A673 (cell line): ENCODE measurements around the gene ABR. TPM values are rescaled to one million over a fixed set of nuclear protein-coding genes. Genes with fewer than 3 reads are reported as not detected.

Experiments
- BruUV-seq: library from RNA; stranded (reverse); fragments of 400-500 nt; replicated peaks from 2 replicates; lab custom pipeline; 2021; lab: Mats Ljungman, UMichigan
- CTCF ChIA-PET: fragments of 300-600 bp; sonication (Branson Sonifier 250); formaldehyde crosslinking; loops from one replicate; lab custom pipeline; 2022; ENCODE audit warnings: antibody characterized with exemption; lab: Charles Lee
- POLR2A ChIA-PET: fragments of 300-600 bp; sonication (Branson Sonifier 250); formaldehyde crosslinking; loops from one replicate; lab custom pipeline; 2022; ENCODE audit warnings: antibody characterized with exemption; ENCODE audit not compliant: low non-redundant PET; lab: Charles Lee
- DNase-seq: peaks from one replicate; pipeline ENCODE4 v3.0.0-alpha.2; 2015; ENCODE audit warnings: low spot score
- H3K27ac ChIP-seq: fragments of 200-600 bp; sonication (generic); 2 replicates; pipeline ENCODE4 v1.5.1; 2016; ENCODE audit warnings: mixed run types, low read depth, mild to moderate bottlenecking, mixed read lengths, antibody characterized with exemption, low read length; ENCODE audit not compliant: poor library complexity, severe bottlenecking
- H3K27me3 ChIP-seq: fragments of 200-600 bp; sonication (generic); replicated peaks from 2 replicates; pipeline ENCODE4 v1.6.1; 2017; ENCODE audit warnings: mixed run types, low read depth, mild to moderate bottlenecking, mixed read lengths, antibody characterized with exemption, low read length; ENCODE audit not compliant: insufficient read depth, poor library complexity
- H3K36me3 ChIP-seq: fragments of 200-600 bp; sonication (generic); 2 replicates; pipeline ENCODE4 v1.6.1; 2016; ENCODE audit warnings: mixed run types, mild to moderate bottlenecking, mixed read lengths, antibody characterized with exemption, low read length; ENCODE audit not compliant: insufficient read depth, poor library complexity, severe bottlenecking
- H3K4me1 ChIP-seq: fragments of 200-600 bp; sonication (generic); 2 replicates; pipeline ENCODE4 v1.6.1; 2017; ENCODE audit warnings: mixed run types, mild to moderate bottlenecking, mixed read lengths, antibody characterized with exemption, low read length; ENCODE audit not compliant: insufficient read depth, poor library complexity, severe bottlenecking
- H3K4me3 ChIP-seq: fragments of 200-600 bp; sonication (generic); 2 replicates; pipeline ENCODE4 v1.5.1; 2016; ENCODE audit warnings: low read depth, mixed run types, mild to moderate bottlenecking, mixed read lengths, low read length; ENCODE audit not compliant: poor library complexity, severe bottlenecking
- H3K9me3 ChIP-seq: fragments of 200-600 bp; sonication (generic); 2 replicates; pipeline ENCODE4 v1.6.1; 2016; ENCODE audit warnings: mixed run types, low read depth, mild to moderate bottlenecking, mixed read lengths, antibody characterized with exemption, low read length; ENCODE audit not compliant: poor library complexity, severe bottlenecking
- CTCF ChIP-seq: fragments of 300-800, 200-600 bp; sonication (generic); conservative IDR thresholded peaks from 2 replicates; pipeline ENCODE4 v1.5.1; 2017; ENCODE audit warnings: low read depth, mild to moderate bottlenecking, antibody characterized with exemption, low read length, moderate library complexity, mixed read lengths
- EZH2 ChIP-seq: fragments of 200-600 bp; sonication (generic); IDR thresholded peaks from 2 replicates; pipeline ENCODE4 v1.6.1; 2017; ENCODE audit warnings: borderline replicate concordance, low read depth, mild to moderate bottlenecking, mixed read lengths, antibody characterized with exemption, low read length; ENCODE audit not compliant: poor library complexity, severe bottlenecking
- intact Hi-C: fragments of 100-400 bp; cut with micrococcal nuclease; formaldehyde crosslinking; loops from one replicate; pipeline ENCODE4 v1.10.0; 2022; ENCODE audit not compliant: unreplicated experiment
- total RNA-seq: library from RNA; stranded (reverse); gene quantifications from 2 replicates; pipeline ENCODE4 v1.2.3, GENCODE V29; 2021

ABR gene
- total RNA-seq, 1 experiment from 2014 or later, result 47.6 TPM

- POLR2A ChIA-PET, result no interaction called here
- peaks cover 41% of the 10 kb centered on the region for H3K36me3 ChIP-seq
- TF ChIP-seq EZH2, result no peak
- TF ChIP-seq CTCF, result no peak
Measured at GRCh38 chr17:1003633-1003971, 176.2 kb downstream of the ABR start.

GRCh38 chr17:1002771-1003555 lies 176.8 kb downstream of the ABR start:
- Histone ChIP-seq H3K27ac (no peak overlapping the region), H3K4me1 (peaks cover 18% of the 10 kb centered on the region), H3K36me3 (peaks cover 41% of the 10 kb centered on the region), H3K9me3 (no peaks in the 10 kb centered on the region), H3K4me3 (no peak overlapping the region), H3K27me3 (no peaks in the 10 kb centered on the region)
- BruUV-seq, result no TSS peak
- TF ChIP-seq CTCF (no peak), EZH2 (no peak)
- POLR2A ChIA-PET, result no interaction called here
- intact Hi-C loops, result loop anchor here (10.0 kb wide), 1 partner anchor 52 kb away; no protein-coding TSS in a partner anchor
- no peak for DNase-seq
- CTCF ChIA-PET, result no interaction called here

More at GRCh38 chr17:1003633-1003971, 176.2 kb downstream of the ABR start:
- H3K9me3 ChIP-seq, result no peaks in the 10 kb centered on the region
- intact Hi-C loops, result loop anchor here (10.0 kb wide), 1 partner anchor 51 kb away; no protein-coding TSS in a partner anchor
- no peak overlapping the region for H3K4me3 ChIP-seq
- no peak overlapping the region for H3K27ac ChIP-seq
- DNase-seq, result no peak
- CTCF ChIA-PET, result no interaction called here
- TSS peak; percentile 41 for BruUV-seq
- H3K4me1 ChIP-seq, result peaks cover 13% of the 10 kb centered on the region
- no peaks in the 10 kb centered on the region for H3K27me3 ChIP-seq

- Histone ChIP-seq H3K4me1 (peaks cover 19% of the 10 kb centered on the region), H3K4me3 (no peak overlapping the region), H3K27ac (no peak overlapping the region), H3K36me3 (peaks cover 41% of the 10 kb centered on the region), H3K9me3 (no peaks in the 10 kb centered on the region), H3K27me3 (no peaks in the 10 kb centered on the region)
- DNase-seq, result no peak
- no TSS peak for BruUV-seq
- intact Hi-C loops, result loop anchor here (10.0 kb wide), 1 partner anchor 52 kb away; no protein-coding TSS in a partner anchor
- TF ChIP-seq CTCF (no peak), EZH2 (no peak)
- ChIA-PET POLR2A (no interaction called here), CTCF (no interaction called here)
Measured at GRCh38 chr17:1002412-1002753, 177.4 kb downstream of the ABR start.
